Activated T-cell treated with anti-CD3 and anti-CD28 coated beads, Interleukin-2, amount 50 U/mL, for 72 hours (primary cell): ENCODE data around the gene POU2F3. TPM values are rescaled to one million over a fixed set of nuclear protein-coding genes. Genes with fewer than 3 reads are reported as not detected.

Experiments used
- ATAC-seq, 2 donors: fragments of 150-1000 bp; cut with Tn5 transposase; replicated peaks in 1 of 2; 2 replicates each; pipeline ENCODE4 v1.10.0; 2021; ENCODE audit warnings: moderate library complexity in 2 of 2, mild to moderate bottlenecking in 1 of 2
- DNase-seq, 2 donors: peaks; one replicate each; pipeline ENCODE4 v3.0.0; 2021 to 2022; ENCODE audit warnings: mixed read lengths in 1 of 2
- H3K27ac Mint-ChIP-seq: one replicate; pipeline ENCODE4 v1.8.0; 2022; ENCODE audit warnings: mild to moderate bottlenecking, moderate library complexity, mixed read lengths
- H3K27me3 Mint-ChIP-seq: one replicate; pipeline ENCODE4 v1.8.0; 2022; ENCODE audit warnings: low read depth, mixed read lengths
- H3K36me3 Mint-ChIP-seq, 2 donors: one replicate each; pipeline ENCODE4 v1.8.0; 2022; ENCODE audit warnings: mixed read lengths in 2 of 2, mild to moderate bottlenecking in 1 of 2; ENCODE audit not compliant: insufficient read depth in 2 of 2
- H3K4me1 Mint-ChIP-seq: one replicate; pipeline ENCODE4 v1.8.0; 2022; ENCODE audit warnings: low read depth, mixed read lengths
- H3K4me3 Mint-ChIP-seq, 2 donors: one replicate each; pipeline ENCODE4 v1.8.0; 2022; ENCODE audit warnings: mild to moderate bottlenecking in 2 of 2, mixed read lengths in 2 of 2, moderate library complexity in 2 of 2
- H3K9me3 Mint-ChIP-seq, 2 donors: one replicate each; pipeline ENCODE4 v1.8.0; 2022; ENCODE audit warnings: mixed read lengths in 2 of 2
- total RNA-seq, 2 donors: library from RNA; stranded (reverse); gene quantifications; one replicate each; pipeline ENCODE4 v1.2.3, GENCODE V29; 2022

POU2F3 gene
- total RNA-seq, 2 donors from 2014 or later = 0.14 to 0.39 TPM

DNA sequence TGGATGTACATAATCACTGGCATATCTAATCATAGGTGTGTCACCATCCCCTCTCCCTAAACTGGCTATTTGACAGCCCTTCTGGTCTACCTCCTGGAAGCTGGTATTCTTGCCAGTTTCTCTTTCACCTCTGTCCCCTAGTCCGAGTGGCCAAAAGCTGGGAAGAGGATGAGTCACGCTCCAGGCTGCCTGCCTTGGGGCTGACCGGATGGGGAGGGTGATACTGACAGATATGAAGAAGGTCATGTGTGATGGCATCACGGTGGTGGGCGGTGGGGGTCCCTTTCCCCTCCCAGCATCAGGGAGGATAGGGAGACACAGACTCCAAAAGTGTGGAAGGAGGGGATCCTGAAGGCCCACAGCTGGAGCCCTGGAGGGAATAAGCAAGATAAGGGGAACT, 24.3 kb upstream of the POU2F3 start:
- no peak overlapping the region for H3K4me3 Mint-ChIP-seq
- ATAC-seq = no peak
- no peak for DNase-seq
- H3K9me3 Mint-ChIP-seq = no peaks in the 10 kb centered on the region
- peaks cover 21% of the 10 kb centered on the region for H3K27me3 Mint-ChIP-seq
- peaks cover 10% of the 10 kb centered on the region for H3K4me1 Mint-ChIP-seq
- no peak overlapping the region for H3K27ac Mint-ChIP-seq
- no peaks in the 10 kb centered on the region for H3K36me3 Mint-ChIP-seq

DNA sequence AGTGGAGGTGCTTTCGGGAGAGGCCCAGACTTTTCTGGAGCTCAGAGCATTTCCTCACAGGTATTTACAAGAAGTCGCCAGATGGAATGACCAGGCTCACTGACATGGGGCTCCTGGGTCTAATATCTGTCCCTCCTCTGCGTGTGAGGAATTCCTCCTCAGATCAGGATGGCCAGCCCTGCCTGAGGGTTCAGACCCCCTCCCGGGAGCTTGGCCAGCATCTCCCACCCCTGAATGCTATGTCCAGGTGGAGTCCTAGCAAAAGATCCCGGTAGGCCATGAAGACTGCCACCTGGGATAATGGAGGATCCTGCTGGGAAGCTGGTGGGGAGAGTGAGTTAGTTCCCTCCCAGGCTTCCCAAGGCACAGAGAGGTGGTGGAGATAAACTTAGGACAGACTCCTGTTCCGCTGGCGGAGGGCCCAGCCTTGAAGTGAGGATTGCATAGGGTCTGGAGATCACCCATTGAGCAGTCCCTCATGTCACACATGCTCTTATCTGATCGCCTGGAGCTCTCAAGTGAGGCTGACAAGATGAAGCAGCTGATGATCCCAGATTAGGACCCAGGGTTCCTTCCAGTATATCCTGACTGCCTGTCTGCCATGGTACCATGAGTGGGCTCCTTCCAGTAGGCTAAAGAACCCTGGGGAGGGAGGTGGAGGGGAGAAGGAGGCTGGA, 23.4 kb upstream of the POU2F3 start:
- ATAC-seq (no peak), DNase-seq (no peak)
- peaks cover 17% of the 10 kb centered on the region for H3K4me1 Mint-ChIP-seq
- H3K27me3 Mint-ChIP-seq = peaks cover 19% of the 10 kb centered on the region
- H3K9me3 Mint-ChIP-seq = no peaks in the 10 kb centered on the region
- H3K4me3 Mint-ChIP-seq = no peak overlapping the region
- H3K27ac Mint-ChIP-seq = no peak overlapping the region
- H3K36me3 Mint-ChIP-seq = no peaks in the 10 kb centered on the region

DNA sequence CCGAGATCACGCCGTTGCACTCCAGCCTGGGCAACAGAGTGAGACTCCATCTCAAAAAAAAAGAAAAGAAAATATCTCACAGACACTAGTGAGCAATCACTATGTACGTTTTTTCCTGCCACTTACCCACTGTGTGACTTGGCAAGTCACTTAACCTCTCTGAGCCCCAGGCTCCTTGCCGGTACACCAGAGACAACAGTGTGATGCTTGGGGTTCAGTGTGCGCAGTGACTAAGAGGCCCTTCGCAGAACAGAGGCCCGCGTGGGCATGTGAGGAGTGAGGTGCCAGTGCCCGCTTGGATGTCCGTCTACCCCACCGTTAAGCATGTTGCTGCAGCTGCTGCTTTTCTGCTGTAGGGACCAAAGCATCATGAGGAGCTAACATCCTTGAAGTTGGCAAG, 22.4 kb upstream of the POU2F3 start:
- H3K9me3 Mint-ChIP-seq = no peaks in the 10 kb centered on the region
- H3K36me3 Mint-ChIP-seq = no peaks in the 10 kb centered on the region
- peaks cover 14% of the 10 kb centered on the region for H3K4me1 Mint-ChIP-seq
- no peak overlapping the region for H3K4me3 Mint-ChIP-seq
- no peak for DNase-seq
- no peak for ATAC-seq
- no peak overlapping the region for H3K27ac Mint-ChIP-seq
- peaks cover 11% of the 10 kb centered on the region for H3K27me3 Mint-ChIP-seq

DNA sequence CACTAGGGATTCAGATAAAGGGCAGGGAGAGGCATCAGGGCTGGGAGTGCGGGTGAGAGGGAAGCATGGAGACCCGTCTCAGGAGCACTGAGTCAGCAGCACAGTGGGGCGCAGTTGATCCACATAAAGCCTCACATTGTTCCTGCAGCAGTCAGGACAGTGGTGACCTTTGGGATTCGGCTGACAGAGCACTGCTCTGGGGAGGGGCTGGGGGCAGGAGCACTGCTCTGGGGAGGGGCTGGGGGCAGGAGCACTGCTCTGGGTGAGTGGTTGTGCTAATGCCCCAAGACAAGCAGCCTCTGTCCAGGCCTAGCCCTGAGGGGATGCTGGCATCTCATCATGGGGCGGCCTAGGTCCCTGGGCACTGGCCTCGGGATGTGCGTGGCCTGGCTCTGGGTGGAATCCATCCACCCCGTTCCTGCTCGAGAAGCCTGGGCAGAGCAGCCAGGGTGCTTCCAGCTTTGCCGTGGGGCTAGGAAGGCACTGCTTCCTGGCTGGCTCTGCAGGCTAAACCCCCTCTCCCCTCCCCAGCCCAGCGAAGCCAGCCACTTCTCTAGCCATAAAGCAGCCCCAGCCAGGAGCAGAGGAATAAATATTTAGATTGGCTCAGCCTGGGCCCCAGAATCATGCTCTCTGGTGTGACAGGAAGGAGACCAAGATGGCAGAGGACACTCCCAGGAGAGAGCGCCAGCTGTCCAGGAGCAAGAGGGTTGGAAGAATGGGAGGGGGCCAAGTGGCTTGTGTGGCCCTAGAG, 21.8 kb upstream of the POU2F3 start:
- H3K4me1 Mint-ChIP-seq = peaks cover 14% of the 10 kb centered on the region
- ATAC-seq (no peak), DNase-seq (no peak)
- peaks cover 11% of the 10 kb centered on the region for H3K27me3 Mint-ChIP-seq
- H3K36me3 Mint-ChIP-seq = no peaks in the 10 kb centered on the region
- H3K27ac Mint-ChIP-seq = no peak overlapping the region
- H3K9me3 Mint-ChIP-seq = no peaks in the 10 kb centered on the region
- no peak overlapping the region for H3K4me3 Mint-ChIP-seq

DNA sequence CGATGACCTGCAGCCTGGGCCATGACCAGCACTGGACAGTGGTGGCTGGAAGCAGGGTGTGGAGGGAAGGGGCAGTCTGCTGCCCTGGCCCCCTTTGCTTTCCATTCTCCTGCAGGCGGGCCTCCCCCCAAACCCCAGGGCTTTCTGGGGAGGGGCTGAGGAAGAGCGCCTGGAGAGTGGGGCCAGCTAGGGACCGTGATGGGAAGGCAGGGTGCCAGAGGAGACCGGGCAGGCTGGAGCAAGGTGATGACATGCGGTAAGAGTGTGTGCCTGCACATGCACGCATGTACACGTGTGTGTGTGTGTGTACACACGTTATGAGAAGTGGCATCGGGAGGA, 21.3 kb upstream of the POU2F3 start:
- no peaks in the 10 kb centered on the region for H3K9me3 Mint-ChIP-seq
- no peak overlapping the region for H3K27ac Mint-ChIP-seq
- DNase-seq = no peak
- no peak for ATAC-seq
- peaks cover 14% of the 10 kb centered on the region for H3K4me1 Mint-ChIP-seq
- no peaks in the 10 kb centered on the region for H3K36me3 Mint-ChIP-seq
- no peak overlapping the region for H3K4me3 Mint-ChIP-seq
- H3K27me3 Mint-ChIP-seq = peaks cover 10% of the 10 kb centered on the region

DNA sequence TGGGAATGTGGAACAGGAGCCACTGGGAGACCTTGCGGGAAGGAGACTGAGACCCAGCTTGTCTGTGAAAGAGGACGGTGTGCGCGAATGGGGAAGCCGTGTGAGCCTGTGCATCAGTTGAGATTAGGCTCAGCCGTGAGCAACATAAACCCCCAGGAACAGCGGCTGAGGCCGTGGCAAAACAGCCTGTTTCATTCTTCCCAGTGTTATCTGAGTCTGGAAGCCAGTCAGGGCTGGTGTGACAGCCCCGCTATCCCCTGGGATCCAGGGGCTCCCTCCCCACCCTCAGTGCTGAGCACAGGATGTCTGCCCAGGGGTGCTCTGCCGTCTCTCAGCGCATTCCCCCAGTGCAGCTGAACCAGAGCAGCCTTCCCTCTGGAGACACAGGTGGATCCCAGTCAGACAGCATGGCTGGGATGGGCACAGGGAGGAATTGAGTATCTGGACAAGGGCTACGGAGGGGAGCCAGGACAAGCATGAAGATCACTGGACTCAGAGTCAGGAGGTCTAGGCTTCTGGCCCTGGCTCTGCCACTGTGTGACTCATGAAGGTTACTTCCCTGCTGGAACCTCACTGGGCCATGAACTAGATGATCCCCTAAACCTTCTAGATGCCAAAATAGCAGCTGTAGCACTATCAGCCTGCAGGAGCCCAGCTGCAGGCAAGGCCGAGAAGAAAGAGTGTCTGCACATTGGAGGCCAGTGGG, 20.6 kb upstream of the POU2F3 start:
- Mint-ChIP-seq H3K27ac (no peak overlapping the region), H3K4me1 (peaks cover 15% of the 10 kb centered on the region), H3K9me3 (no peaks in the 10 kb centered on the region), H3K36me3 (no peaks in the 10 kb centered on the region), H3K4me3 (no peak overlapping the region), H3K27me3 (peaks cover 6% of the 10 kb centered on the region)
- DNase-seq = no peak
- ATAC-seq = no peak

DNA sequence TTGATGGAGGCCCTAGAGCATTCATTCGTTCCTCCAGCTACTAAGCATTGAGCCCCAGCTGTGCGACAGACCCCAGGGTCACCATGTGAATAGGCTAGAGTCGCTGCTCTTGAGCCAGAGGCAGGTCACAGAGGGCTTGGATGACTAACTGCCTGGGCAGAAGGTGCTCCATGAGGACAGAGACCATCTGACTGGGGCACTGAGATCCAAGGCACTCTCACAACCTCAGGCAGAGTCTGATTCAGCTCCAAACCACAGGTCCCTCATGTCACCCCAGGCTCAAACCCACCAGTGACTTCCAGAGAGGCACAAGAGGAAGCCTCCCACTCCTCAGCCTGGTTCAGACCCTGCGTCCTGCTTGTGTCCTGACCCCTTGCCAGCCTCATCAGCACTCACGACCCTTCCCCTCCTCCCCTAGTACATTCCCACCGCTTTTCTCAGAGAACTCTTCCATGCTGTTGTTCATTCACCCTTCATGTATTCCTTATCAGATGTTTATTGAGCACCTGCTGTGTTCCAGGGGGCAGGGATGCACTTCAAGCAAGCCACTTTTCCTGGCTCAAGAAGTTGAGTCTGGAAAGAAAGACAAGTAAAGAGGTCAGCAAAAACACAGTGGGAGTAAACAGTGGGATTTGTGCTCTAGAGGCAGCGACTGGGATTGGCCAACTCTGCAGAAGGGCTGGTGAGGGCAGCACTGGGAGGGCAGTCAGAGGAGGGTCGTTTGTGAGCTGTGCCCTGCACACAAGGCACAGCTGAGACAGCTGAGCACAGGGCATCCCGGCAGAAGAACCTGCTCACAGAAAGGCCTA, 19.8 kb upstream of the POU2F3 start:
- ATAC-seq = no peak
- no peaks in the 10 kb centered on the region for H3K9me3 Mint-ChIP-seq
- DNase-seq = no peak
- H3K27ac Mint-ChIP-seq = no peak overlapping the region
- no peaks in the 10 kb centered on the region for H3K36me3 Mint-ChIP-seq
- H3K4me1 Mint-ChIP-seq = peaks cover 19% of the 10 kb centered on the region
- H3K4me3 Mint-ChIP-seq = no peak overlapping the region
- peaks cover 11% of the 10 kb centered on the region for H3K27me3 Mint-ChIP-seq

DNA sequence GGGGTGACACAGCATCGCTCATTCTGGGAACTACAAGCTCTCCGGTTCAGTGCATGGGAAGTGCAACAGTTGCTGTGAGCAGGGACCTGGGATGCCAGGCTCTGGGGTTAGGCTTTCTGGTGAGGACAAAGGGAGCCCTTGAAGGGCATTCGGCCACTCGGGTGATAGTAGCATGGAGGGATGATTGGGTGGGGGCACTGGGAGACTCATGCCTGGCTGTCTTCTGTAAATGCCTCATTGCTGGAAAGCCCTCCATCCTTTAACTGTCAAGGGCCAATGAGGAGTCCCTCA, 19.2 kb upstream of the POU2F3 start:
- H3K27me3 Mint-ChIP-seq = peaks cover 16% of the 10 kb centered on the region
- no peaks in the 10 kb centered on the region for H3K36me3 Mint-ChIP-seq
- peaks cover 19% of the 10 kb centered on the region for H3K4me1 Mint-ChIP-seq
- no peaks in the 10 kb centered on the region for H3K9me3 Mint-ChIP-seq
- ATAC-seq (no peak), DNase-seq (no peak)
- H3K4me3 Mint-ChIP-seq = no peak overlapping the region
- H3K27ac Mint-ChIP-seq = no peak overlapping the region

DNA sequence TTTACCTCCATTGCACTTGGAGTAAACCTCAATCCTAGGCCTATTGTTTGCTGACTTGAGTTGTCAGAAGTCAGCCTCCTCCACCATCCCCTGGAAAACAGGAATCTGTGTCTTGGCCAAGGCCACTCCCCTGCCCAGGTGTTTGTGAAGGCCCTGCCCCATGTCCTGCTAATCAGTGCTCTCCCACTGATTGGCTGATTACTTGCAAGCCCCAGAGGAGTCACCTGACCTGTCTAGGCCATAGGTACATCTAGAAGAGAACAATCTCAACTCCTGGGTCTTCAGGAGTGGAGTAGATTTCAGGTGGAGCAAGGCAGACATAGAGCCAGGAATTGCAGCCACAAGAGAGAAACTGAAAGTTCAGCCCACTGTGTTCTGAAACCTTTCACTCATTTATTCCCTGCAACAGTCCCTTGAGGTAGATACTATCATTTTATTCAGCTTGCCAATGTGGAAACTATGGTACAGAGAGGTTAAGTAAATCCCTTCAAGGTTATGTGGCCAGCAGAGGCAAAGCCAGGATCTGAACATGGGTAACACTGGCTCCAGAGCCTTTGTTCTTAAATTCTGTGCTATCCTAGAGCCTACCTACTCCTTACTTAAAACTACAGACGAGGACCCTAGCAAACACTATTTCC, 18.7 kb upstream of the POU2F3 start:
- Mint-ChIP-seq H3K27ac (no peak overlapping the region), H3K4me1 (peaks cover 19% of the 10 kb centered on the region), H3K9me3 (no peaks in the 10 kb centered on the region), H3K36me3 (no peaks in the 10 kb centered on the region), H3K4me3 (no peak overlapping the region), H3K27me3 (peaks cover 21% of the 10 kb centered on the region)
- peak in 1 of 2 donors; percentile 63 for ATAC-seq
- no peak for DNase-seq

DNA sequence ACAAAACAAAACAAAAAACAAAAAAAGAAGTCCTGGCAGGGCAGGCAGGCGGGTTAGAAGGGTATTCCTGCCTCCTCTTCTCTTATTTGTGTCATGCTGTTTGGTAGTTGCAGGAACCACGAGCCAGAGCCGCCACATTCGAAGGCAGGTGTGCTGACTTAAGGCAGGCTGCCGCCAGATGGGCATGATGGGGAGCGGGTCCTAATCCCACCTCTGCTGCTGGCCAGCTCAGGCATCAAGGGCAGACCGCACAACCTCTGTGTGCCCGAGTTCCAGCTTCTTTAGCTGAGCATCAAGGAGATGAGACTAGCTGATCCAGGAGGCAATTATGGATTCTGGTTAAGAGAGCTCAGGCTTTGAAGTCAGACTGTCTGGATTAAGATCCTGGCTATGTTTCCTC, 17.0 kb upstream of the POU2F3 start:
- H3K4me3 Mint-ChIP-seq = no peak overlapping the region
- DNase-seq (no peak), ATAC-seq (no peak)
- H3K9me3 Mint-ChIP-seq = no peaks in the 10 kb centered on the region
- H3K4me1 Mint-ChIP-seq = peaks cover 19% of the 10 kb centered on the region
- no peaks in the 10 kb centered on the region for H3K36me3 Mint-ChIP-seq
- H3K27ac Mint-ChIP-seq = no peak overlapping the region
- peaks cover 21% of the 10 kb centered on the region for H3K27me3 Mint-ChIP-seq

DNA sequence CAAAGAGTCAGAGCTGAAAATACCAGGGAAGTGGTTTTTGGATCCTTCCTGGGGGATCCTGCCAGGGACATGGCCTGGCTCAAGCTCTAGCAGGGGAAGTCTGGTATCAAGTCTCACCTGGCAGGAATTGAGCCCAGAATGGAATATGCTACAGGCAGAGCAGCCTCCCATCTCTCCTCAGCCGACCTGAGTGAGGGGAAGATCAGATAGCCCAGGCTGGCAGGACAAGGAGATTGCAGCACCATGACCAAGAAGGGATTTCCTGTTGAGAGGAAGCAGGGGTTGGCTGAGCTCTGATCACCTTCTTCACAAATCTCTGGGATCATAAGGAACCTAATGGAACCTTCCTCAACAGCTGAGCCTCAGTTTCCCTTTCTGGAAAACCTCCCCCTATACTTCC, 16.1 kb upstream of the POU2F3 start:
- Mint-ChIP-seq H3K27ac (no peak overlapping the region), H3K27me3 (peaks cover 21% of the 10 kb centered on the region), H3K4me1 (peaks cover 19% of the 10 kb centered on the region), H3K9me3 (no peaks in the 10 kb centered on the region), H3K4me3 (no peak overlapping the region), H3K36me3 (no peaks in the 10 kb centered on the region)
- ATAC-seq (no peak), DNase-seq (no peak)

DNA sequence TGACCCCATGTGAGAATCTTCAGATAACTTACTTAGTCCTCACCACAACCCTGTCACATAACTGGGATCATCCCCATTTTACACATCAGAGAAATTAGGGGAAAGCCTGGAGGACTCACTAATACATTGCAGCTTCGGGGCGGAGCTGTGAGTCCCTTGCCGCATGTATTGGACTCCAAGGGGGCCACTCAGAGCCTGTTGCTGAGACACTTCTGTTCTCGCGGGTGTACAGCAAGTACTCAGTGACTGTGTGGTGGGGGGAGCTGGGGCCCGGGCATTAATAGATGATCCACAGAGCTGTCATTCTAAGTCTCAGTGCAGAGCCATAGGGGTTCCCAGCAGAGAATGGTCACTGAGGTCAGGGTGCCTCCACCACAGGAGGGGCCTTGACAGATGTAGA, 15.6 kb upstream of the POU2F3 start:
- no peak overlapping the region for H3K27ac Mint-ChIP-seq
- peaks cover 21% of the 10 kb centered on the region for H3K27me3 Mint-ChIP-seq
- peaks cover 19% of the 10 kb centered on the region for H3K4me1 Mint-ChIP-seq
- H3K4me3 Mint-ChIP-seq = no peak overlapping the region
- H3K36me3 Mint-ChIP-seq = no peaks in the 10 kb centered on the region
- DNase-seq (no peak), ATAC-seq (no peak)
- H3K9me3 Mint-ChIP-seq = no peaks in the 10 kb centered on the region
